Measurements from ENCODE around the gene COL27A1.

DNA sequence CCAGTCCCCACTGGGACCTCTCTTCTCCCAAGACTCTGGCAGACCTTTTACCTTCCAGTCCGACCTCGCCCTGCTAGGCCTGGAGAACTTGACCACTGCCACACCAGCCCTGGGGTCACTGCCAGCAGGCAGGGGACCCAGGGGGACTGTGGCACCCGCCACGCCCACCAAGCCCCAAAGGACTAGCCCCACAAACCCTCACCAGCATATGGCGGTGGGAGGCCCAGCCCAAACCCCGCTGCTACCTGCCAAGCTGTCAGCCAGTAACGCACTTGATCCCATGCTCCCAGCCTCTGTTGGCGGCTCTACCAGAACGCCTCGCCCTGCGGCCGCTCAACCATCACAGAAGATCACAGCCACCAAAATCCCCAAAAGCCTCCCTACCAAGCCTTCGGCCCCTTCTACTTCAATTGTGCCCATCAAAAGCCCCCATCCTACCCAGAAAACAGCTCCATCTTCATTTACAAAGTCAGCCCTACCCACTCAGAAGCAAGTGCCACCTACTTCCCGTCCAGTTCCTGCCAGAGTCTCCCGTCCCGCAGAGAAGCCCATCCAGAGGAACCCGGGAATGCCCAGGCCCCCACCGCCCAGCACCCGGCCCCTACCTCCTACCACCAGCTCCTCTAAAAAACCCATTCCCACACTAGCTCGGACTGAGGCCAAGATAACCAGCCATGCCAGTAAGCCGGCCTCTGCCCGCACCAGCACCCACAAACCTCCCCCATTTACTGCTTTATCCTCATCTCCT is 13.1 kb downstream of the COL27A1 start:
- TF ChIP-seq, protein P1, sequence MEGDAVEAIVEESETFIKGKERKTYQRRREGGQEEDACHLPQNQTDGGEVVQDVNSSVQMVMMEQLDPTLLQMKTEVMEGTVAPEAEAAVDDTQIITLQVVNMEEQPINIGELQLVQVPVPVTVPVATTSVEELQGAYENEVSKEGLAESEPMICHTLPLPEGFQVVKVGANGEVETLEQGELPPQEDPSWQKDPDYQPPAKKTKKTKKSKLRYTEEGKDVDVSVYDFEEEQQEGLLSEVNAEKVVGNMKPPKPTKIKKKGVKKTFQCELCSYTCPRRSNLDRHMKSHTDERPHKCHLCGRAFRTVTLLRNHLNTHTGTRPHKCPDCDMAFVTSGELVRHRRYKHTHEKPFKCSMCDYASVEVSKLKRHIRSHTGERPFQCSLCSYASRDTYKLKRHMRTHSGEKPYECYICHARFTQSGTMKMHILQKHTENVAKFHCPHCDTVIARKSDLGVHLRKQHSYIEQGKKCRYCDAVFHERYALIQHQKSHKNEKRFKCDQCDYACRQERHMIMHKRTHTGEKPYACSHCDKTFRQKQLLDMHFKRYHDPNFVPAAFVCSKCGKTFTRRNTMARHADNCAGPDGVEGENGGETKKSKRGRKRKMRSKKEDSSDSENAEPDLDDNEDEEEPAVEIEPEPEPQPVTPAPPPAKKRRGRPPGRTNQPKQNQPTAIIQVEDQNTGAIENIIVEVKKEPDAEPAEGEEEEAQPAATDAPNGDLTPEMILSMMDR (optimal IDR thresholded peaks at IDR 0.05 in 1 of 3, IDR thresholded peaks at IDR 0.05 in 1 of 3, conservative IDR thresholded peaks at IDR 0.05 in 1 of 3; ENCODE audit: extremely low read depth in 1 of 3, insufficient read depth in 2 of 3, low read length in 3 of 3): no peak
- no peak for TF ChIP-seq EZH2 (IDR thresholded peaks at IDR 0.05; ENCODE audit: low read length)

All from keratinocyte (primary cell).